CD14-positive monocyte (primary cell): Measurements from ENCODE around the gene SFTPB. TPM values are rescaled to one million over a fixed set of nuclear protein-coding genes. Genes with fewer than 3 reads are reported as not detected.

Experiments
- DNase-seq, 3 donors: peaks; one replicate each; pipeline ENCODE4 v3.0.0-alpha.2; 2011 to 2022
- H2AFZ ChIP-seq: 2 replicates; pipeline ENCODE4 v1.6.0; 2012; ENCODE audit warnings: mild to moderate bottlenecking, low read depth, low read length, inconsistent platforms; ENCODE audit not compliant: insufficient read depth, poor library complexity, severe bottlenecking
- H3K27ac ChIP-seq, 2 donors: 1 replicate in 1 of 2; 2 replicates in 1 of 2; pipeline ENCODE4 v1.5.1; 2012 to 2013; ENCODE audit warnings: low read length in 2 of 2, control low read depth in 1 of 2, inconsistent platforms in 1 of 2, low read depth in 1 of 2, mild to moderate bottlenecking in 1 of 2
- H3K27me3 ChIP-seq, 2 donors: one replicate each; pipeline versions ENCODE4 v1.6.0 to v1.6.1; 2011 to 2013; ENCODE audit warnings: low read length in 2 of 2; ENCODE audit not compliant: control insufficient read depth in 2 of 2, insufficient read depth in 2 of 2
- H3K36me3 ChIP-seq, 2 donors: replicated peaks in 1 of 2; 1 replicate in 1 of 2; 2 replicates in 1 of 2; pipeline versions ENCODE4 v1.5.1 to v1.6.1; 2012 to 2013; ENCODE audit warnings: low read length in 2 of 2, control low read depth in 1 of 2, inconsistent platforms in 1 of 2, mild to moderate bottlenecking in 1 of 2; ENCODE audit not compliant: insufficient read depth in 2 of 2, control insufficient read depth in 1 of 2
- H3K4me1 ChIP-seq, 2 donors: 1 replicate in 1 of 2; 2 replicates in 1 of 2; pipeline versions ENCODE4 v1.5.1 to v1.6.1; 2012 to 2013; ENCODE audit warnings: low read length in 2 of 2, control low read depth in 1 of 2, inconsistent platforms in 1 of 2, mild to moderate bottlenecking in 1 of 2, moderate library complexity in 1 of 2; ENCODE audit not compliant: insufficient read depth in 2 of 2, control insufficient read depth in 1 of 2
- H3K4me2 ChIP-seq: replicated peaks from 2 replicates; pipeline ENCODE3; 2012; ENCODE audit warnings: low read length, moderate library complexity, mild to moderate bottlenecking; ENCODE audit not compliant: poor library complexity, severe bottlenecking; ENCODE audit errors: extremely low read depth
- H3K4me3 ChIP-seq, 3 experiments: fragments of 200-600 bp in 1 of 3; sonication (generic) in 1 of 3; replicated peaks in 1 of 3; 1 replicate in 2 of 3; 2 replicates in 1 of 3; pipeline ENCODE4 v1.5.1; 2011 to 2013; ENCODE audit warnings: low read length in 3 of 3, mild to moderate bottlenecking in 3 of 3, control low read depth in 2 of 3, low read depth in 2 of 3, inconsistent platforms in 1 of 3, moderate library complexity in 1 of 3
- H3K79me2 ChIP-seq: 2 replicates; pipeline ENCODE4 v1.6.0; 2012; ENCODE audit warnings: mild to moderate bottlenecking, control low read depth, inconsistent platforms, low read length, moderate library complexity; ENCODE audit not compliant: insufficient read depth
- H3K9ac ChIP-seq: 2 replicates; pipeline ENCODE4 v1.6.0; 2017; ENCODE audit warnings: low read length, mild to moderate bottlenecking; ENCODE audit not compliant: insufficient read depth, poor library complexity, severe bottlenecking
- H3K9me3 ChIP-seq, 2 donors: replicated peaks in 1 of 2; 1 replicate in 1 of 2; 2 replicates in 1 of 2; pipeline versions ENCODE4 v1.5.1 to v1.6.1; 2012 to 2013; ENCODE audit warnings: low read length in 2 of 2, control low read depth in 1 of 2; ENCODE audit not compliant: control insufficient read depth in 1 of 2, insufficient read depth in 1 of 2
- H4K20me1 ChIP-seq: 2 replicates; pipeline ENCODE4 v1.6.0; 2012; ENCODE audit warnings: mild to moderate bottlenecking, low read length, control low read depth, moderate library complexity; ENCODE audit not compliant: insufficient read depth
- H3K27ac Mint-ChIP-seq, 7 donors: one replicate each; pipeline ENCODE4 v1.8.0; 2020; ENCODE audit warnings: mild to moderate bottlenecking in 7 of 7, mixed read lengths in 7 of 7, moderate library complexity in 6 of 7, inconsistent platforms in 2 of 7
- H3K27me3 Mint-ChIP-seq, 3 donors: one replicate each; pipeline ENCODE4 v1.8.0; 2021 to 2022; ENCODE audit warnings: low read depth in 3 of 3, mild to moderate bottlenecking in 3 of 3, mixed read lengths in 3 of 3, moderate library complexity in 3 of 3, inconsistent platforms in 1 of 3
- H3K36me3 Mint-ChIP-seq, 2 donors: one replicate each; pipeline ENCODE4 v1.8.0; 2020; ENCODE audit warnings: mixed read lengths in 2 of 2, inconsistent platforms in 1 of 2, mild to moderate bottlenecking in 1 of 2
- H3K4me1 Mint-ChIP-seq: one replicate; pipeline ENCODE4 v1.8.0; 2020; ENCODE audit warnings: mild to moderate bottlenecking, mixed read lengths
- H3K4me3 Mint-ChIP-seq, 2 donors: one replicate each; pipeline ENCODE4 v1.8.0; 2020; ENCODE audit warnings: mild to moderate bottlenecking in 2 of 2, mixed read lengths in 2 of 2, moderate library complexity in 1 of 2
- H3K9me3 Mint-ChIP-seq, 7 donors: one replicate each; pipeline ENCODE4 v1.8.0; 2020 to 2022; ENCODE audit warnings: mixed read lengths in 7 of 7, mild to moderate bottlenecking in 6 of 7, moderate library complexity in 6 of 7, inconsistent platforms in 2 of 7
- WGBS: methylation state at CpG from one replicate; pipeline ENCODE4 v1.1.5; 2013; ENCODE audit warnings: missing lambda C conversion rate; ENCODE audit not compliant: insufficient coverage; 5-methylcytosine and 5-hydroxymethylcytosine counted together
- intact Hi-C, 2 donors: fragments of 100-400 bp; cut with micrococcal nuclease; formaldehyde crosslinking; loops; one replicate each; pipeline versions ENCODE4 v1.15.0 to v1.15.1; 2023
- polyA plus RNA-seq, 3 donors: library from polyadenylated mRNA; depleted of rRNA in 1 of 3; unstranded in 2 of 3; stranded (reverse) in 1 of 3; fragments of 300-500 nt in 2 of 3; fragments of >200 nt in 1 of 3; fragmentation: Illumina TruSeq in 2 of 3; gene quantifications; 1 replicate in 2 of 3; 2 replicates in 1 of 3; pipeline ENCODE4 v1.2.3, GENCODE V29; 2012 to 2021
- TF ChIP-seq, protein P1 (sequence below): fragments of 200-600 bp; IDR thresholded peaks from one replicate; pipeline ENCODE4 v1.8.0; 2022; ENCODE audit warnings: antibody characterized with exemption, mild to moderate bottlenecking

The SFTPB gene
- polyA plus RNA-seq, 3 donors = 0.18 to 0.47 TPM; not detected in 1

DNA sequence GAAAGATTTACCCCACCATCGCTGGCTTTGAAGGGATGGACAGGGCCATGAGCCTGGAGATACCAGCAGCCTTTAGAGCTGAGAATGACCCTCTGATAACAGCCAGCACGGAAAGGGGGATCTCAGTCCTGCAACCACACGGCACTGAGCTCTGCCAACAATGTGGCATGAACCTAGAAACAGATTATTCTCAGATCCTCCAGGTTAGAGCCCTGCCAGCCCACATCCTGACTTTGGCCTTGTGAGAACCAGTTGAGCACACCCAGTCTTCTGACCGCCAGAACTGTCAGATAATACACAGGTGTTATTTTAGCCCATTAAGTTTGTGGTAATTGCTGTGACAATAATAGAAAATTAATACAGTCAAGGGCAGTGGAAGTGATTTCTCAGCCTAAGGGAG is 16.8 kb upstream of the SFTPB start:
- H3K9me3 ChIP-seq = no peaks in the 10 kb centered on the region
- peaks cover 3 to 8% of the 10 kb centered on the region in 2 donors for H3K36me3 ChIP-seq
- no peak for DNase-seq
- intact Hi-C loops = loop anchor here in 1 of 2 donors (5.0 kb wide), 1 partner anchor 37 kb away; no protein-coding TSS in a partner anchor
- Mint-ChIP-seq H3K4me1 (peaks cover 25% of the 10 kb centered on the region), H3K27ac (no peak overlapping the region), H3K9me3 (peaks cover 0 to 2% (median 0%) of the 10 kb centered on the region in 7 donors), H3K36me3 (peaks cover 7 to 12% of the 10 kb centered on the region in 2 donors), H3K4me3 (no peak overlapping the region), H3K27me3 (peaks cover 0 to 2% (median 0%) of the 10 kb centered on the region in 3 donors)
- peaks cover 22 to 25% of the 10 kb centered on the region in 2 donors for H3K4me1 ChIP-seq
- TF ChIP-seq, protein P1, sequence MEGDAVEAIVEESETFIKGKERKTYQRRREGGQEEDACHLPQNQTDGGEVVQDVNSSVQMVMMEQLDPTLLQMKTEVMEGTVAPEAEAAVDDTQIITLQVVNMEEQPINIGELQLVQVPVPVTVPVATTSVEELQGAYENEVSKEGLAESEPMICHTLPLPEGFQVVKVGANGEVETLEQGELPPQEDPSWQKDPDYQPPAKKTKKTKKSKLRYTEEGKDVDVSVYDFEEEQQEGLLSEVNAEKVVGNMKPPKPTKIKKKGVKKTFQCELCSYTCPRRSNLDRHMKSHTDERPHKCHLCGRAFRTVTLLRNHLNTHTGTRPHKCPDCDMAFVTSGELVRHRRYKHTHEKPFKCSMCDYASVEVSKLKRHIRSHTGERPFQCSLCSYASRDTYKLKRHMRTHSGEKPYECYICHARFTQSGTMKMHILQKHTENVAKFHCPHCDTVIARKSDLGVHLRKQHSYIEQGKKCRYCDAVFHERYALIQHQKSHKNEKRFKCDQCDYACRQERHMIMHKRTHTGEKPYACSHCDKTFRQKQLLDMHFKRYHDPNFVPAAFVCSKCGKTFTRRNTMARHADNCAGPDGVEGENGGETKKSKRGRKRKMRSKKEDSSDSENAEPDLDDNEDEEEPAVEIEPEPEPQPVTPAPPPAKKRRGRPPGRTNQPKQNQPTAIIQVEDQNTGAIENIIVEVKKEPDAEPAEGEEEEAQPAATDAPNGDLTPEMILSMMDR = no peak
- H3K4me2 ChIP-seq = no peak overlapping the region
- H4K20me1 ChIP-seq = no peaks in the 10 kb centered on the region
- no peak overlapping the region for H3K4me3 ChIP-seq
- H3K9ac ChIP-seq = no peak overlapping the region
- H2AFZ ChIP-seq = no peak overlapping the region
- WGBS = 82% methylated on average over 3 of the region's 4 CpGs
- no peaks in the 10 kb centered on the region for H3K27me3 ChIP-seq
- H3K27ac ChIP-seq = no peak overlapping the region
- H3K79me2 ChIP-seq = no peaks in the 10 kb centered on the region

DNA sequence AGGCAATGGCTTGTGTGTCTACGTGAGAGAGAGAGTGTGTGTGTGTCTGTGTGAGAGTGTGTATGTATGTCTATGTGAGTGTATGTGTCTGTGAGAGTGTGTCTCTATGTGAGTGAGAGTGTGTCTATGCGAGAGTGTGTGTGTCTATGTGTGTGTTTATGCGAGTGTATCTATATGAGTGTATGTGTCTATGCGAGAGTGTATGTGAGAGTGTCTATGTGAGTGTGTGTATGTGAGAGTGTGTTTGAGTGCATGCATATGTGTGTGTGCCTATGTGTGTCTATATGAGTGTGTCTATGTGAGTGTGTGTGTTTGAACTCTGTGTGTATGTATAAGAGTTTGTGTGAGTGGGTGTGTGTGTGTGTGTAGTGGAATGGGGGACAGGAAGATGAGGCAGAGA is 16.4 kb upstream of the SFTPB start:
- Histone ChIP-seq H3K27me3 (no peaks in the 10 kb centered on the region), H3K79me2 (no peaks in the 10 kb centered on the region), H3K4me2 (no peak overlapping the region), H3K4me3 (no peak overlapping the region), H3K4me1 (peaks cover 25 to 29% of the 10 kb centered on the region in 2 donors), H3K27ac (no peak overlapping the region), H2AFZ (no peak overlapping the region), H3K9me3 (no peaks in the 10 kb centered on the region), H4K20me1 (no peaks in the 10 kb centered on the region), H3K36me3 (peaks cover 3 to 8% of the 10 kb centered on the region in 2 donors), H3K9ac (no peak overlapping the region)
- Mint-ChIP-seq H3K27ac (no peak overlapping the region), H3K9me3 (peaks cover 0 to 2% (median 0%) of the 10 kb centered on the region in 7 donors), H3K36me3 (peaks cover 7 to 12% of the 10 kb centered on the region in 2 donors), H3K4me3 (no peak overlapping the region), H3K27me3 (peaks cover 0 to 2% (median 0%) of the 10 kb centered on the region in 3 donors), H3K4me1 (peaks cover 26% of the 10 kb centered on the region)
- no peak for DNase-seq
- WGBS = 98% methylated on average over 4 of the region's 4 CpGs
- intact Hi-C loops = loop anchor here in 1 of 2 donors (5.0 kb wide), 1 partner anchor 38 kb away; no protein-coding TSS in a partner anchor
- TF ChIP-seq, protein P1 = no peak
